HK-2 (cell line): Measurements from ENCODE around the gene CLCF1.

Experiments used
- DNase-seq: peaks from one replicate; pipeline ENCODE4 v3.0.0-alpha.2; 2018; ENCODE audit not compliant: unreplicated experiment

CLCF1 gene

GRCh38 chr11:67374571-67375281 lies 1.3 kb upstream of the CLCF1 start:
- peak; percentile 78 for DNase-seq

GRCh38 chr11:67373648-67374570 lies 511 bp upstream of the CLCF1 start:
- peak; percentile 95 for DNase-seq

GRCh38 chr11:67372321-67372992 lies 941 bp downstream of the CLCF1 start:
- no peak for DNase-seq

GRCh38 chr11:67371911-67372320 lies 1.5 kb downstream of the CLCF1 start:
- no peak for DNase-seq

GRCh38 chr11:67371189-67371910 lies 2.0 kb downstream of the CLCF1 start:
- no peak for DNase-seq

- DNase-seq, result no peak
Measured at GRCh38 chr11:67370351-67371076, 2.9 kb downstream of the CLCF1 start.

- DNase-seq, result no peak
Measured at GRCh38 chr11:67369801-67370284, 3.6 kb downstream of the CLCF1 start.

- DNase-seq, result no peak
Measured at GRCh38 chr11:67369275-67369674, 4.1 kb downstream of the CLCF1 start.

- no peak for DNase-seq
Measured at GRCh38 chr11:67368621-67369020, 4.8 kb downstream of the CLCF1 start.

GRCh38 chr11:67367761-67368227 lies 5.6 kb downstream of the CLCF1 start:
- DNase-seq, result no peak

GRCh38 chr11:67366961-67367760 lies 6.2 kb downstream of the CLCF1 start:
- no peak for DNase-seq

GRCh38 chr11:67366546-67366945 lies 6.9 kb downstream of the CLCF1 start:
- DNase-seq, result no peak

- DNase-seq, result no peak
Measured at GRCh38 chr11:67365736-67366444, 7.5 kb downstream of the CLCF1 start.

- DNase-seq, result no peak
Measured at GRCh38 chr11:67364783-67365722, 8.3 kb downstream of the CLCF1 start.

- no peak for DNase-seq
Measured at GRCh38 chr11:67364169-67364568, 9.2 kb downstream of the CLCF1 start.

GRCh38 chr11:67357831-67358670 lies 15.3 kb downstream of the CLCF1 start:
- DNase-seq, result no peak

- peak; percentile 75 for DNase-seq
Measured at GRCh38 chr11:67356864-67357561, 16.4 kb downstream of the CLCF1 start.
